Kidney (tissue), 14 donors: ENCODE results near the gene SLC6A19. TPM values are rescaled to one million over a fixed set of nuclear protein-coding genes. Genes with fewer than 3 reads are reported as not detected.
"Not testable (repeated sequence)": the region's sequence is repeated elsewhere in the genome, so short reads cannot be mapped to it uniquely, and the experiment has no call there.

Experiments
- DNase-seq, 5 donors: peaks; one replicate each; pipeline ENCODE4 v3.0.0-alpha.2; 2013 to 2020
- FAIRE-seq: peaks from 2 replicates; lab custom pipeline; 2012; peaks lifted over from hg19 to GRCh38; lab: Jason Lieb, UNC
- H3K27ac ChIP-seq, 2 donors: one replicate each; pipeline ENCODE4 v1.7.0; 2013; ENCODE audit warnings: low read depth in 2 of 2, low read length in 2 of 2, inconsistent platforms in 1 of 2
- H3K27me3 ChIP-seq: one replicate; pipeline ENCODE4 v1.7.1; 2013; ENCODE audit warnings: low read length, inconsistent platforms; ENCODE audit not compliant: control insufficient read depth, insufficient read depth
- H3K36me3 ChIP-seq, 3 donors: one replicate each; pipeline versions ENCODE4 v1.7.0 to v1.7.1; 2013; ENCODE audit warnings: low read length in 3 of 3, control low read depth in 1 of 3, inconsistent platforms in 1 of 3; ENCODE audit not compliant: insufficient read depth in 3 of 3, control insufficient read depth in 2 of 3
- H3K4me1 ChIP-seq, 3 donors: one replicate each; pipeline versions ENCODE4 v1.7.0 to v1.7.1; 2013; ENCODE audit warnings: low read length in 3 of 3, inconsistent platforms in 1 of 3, low read depth in 1 of 3; ENCODE audit not compliant: control insufficient read depth in 2 of 3, insufficient read depth in 2 of 3
- H3K4me3 ChIP-seq, 3 donors: one replicate each; pipeline versions ENCODE4 v1.7.0 to v1.8.1; 2013; ENCODE audit warnings: low read length in 3 of 3, control low read depth in 1 of 3, inconsistent platforms in 1 of 3
- H3K9ac ChIP-seq, 3 donors: one replicate each; pipeline versions ENCODE4 v1.7.0 to v1.7.1; 2013; ENCODE audit warnings: low read length in 3 of 3, control low read depth in 1 of 3, inconsistent platforms in 1 of 3
- H3K9me3 ChIP-seq, 3 donors: one replicate each; pipeline versions ENCODE4 v1.7.0 to v1.7.1; 2013; ENCODE audit warnings: low read length in 3 of 3, control low read depth in 1 of 3, inconsistent platforms in 1 of 3; ENCODE audit not compliant: control insufficient read depth in 2 of 3, insufficient read depth in 1 of 3
- intact Hi-C: fragments of 100-400 bp; cut with DNase I; formaldehyde crosslinking; loops from one replicate; pipeline ENCODE4 v1.11.1; 2022
- polyA plus RNA-seq: library from polyadenylated mRNA; stranded (reverse); fragments of 350-450 nt; fragmentation: Illumina TruSeq; extraction: RNeasy Lipid Tissue Mini Kit (QIAGEN cat#74804); gene quantifications from one replicate; pipeline ENCODE4 v1.2.3, GENCODE V29; 2014; ENCODE audit warnings: low read depth, low replicate concordance; ENCODE audit not compliant: insufficient read depth
- total RNA-seq: library from RNA; stranded (reverse); fragmentation: NEBNext Ultra II Directional; extraction: Animal tissue kit (Norgen Biotek cat#: 25700); gene quantifications from one replicate; pipeline ENCODE4 v1.2.1, GENCODE V29; 2021
- TF ChIP-seq, protein P1 (sequence below): IDR thresholded peaks from 3 replicates; pipeline ENCODE4 v1.5.1; 2012; ENCODE audit warnings: mild to moderate bottlenecking, moderate library complexity, borderline replicate concordance; ENCODE audit not compliant: insufficient read depth; ENCODE audit errors: extremely low read depth
- donor health status: control.
- donor health status: control.
- donor health status: control.
- donor health status: control.
- donor health status: control.
- donor health status: DM: yes; HTN: yes; CAD: no.
- donor health status: Normal renal cell carcinoma (clear cell type).

The SLC6A19 gene
- total and polyA plus RNA-seq, 2 donors from 2014 or later, result 2.2 to 69.3 TPM

DNA sequence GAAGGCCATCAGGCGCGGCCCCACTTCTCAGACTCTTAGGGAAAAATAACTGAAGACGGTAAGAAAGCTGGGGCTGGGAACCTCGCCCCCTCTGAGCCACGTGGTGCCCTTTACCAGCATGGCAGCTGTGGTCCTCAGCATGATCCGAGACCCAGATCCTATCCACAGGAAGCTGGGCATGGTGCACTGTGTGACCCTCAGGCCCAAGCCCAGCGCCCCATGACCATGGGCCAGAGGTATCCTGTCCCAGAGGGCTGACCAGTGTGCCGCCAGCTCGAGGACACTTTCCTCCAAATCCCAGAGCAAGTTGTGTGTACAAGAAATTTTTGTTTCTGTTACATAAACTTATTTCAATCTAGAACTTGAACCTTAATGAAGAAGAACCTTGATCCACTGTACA, 65.4 kb downstream of the SLC6A19 start:
- TF ChIP-seq, protein P1, sequence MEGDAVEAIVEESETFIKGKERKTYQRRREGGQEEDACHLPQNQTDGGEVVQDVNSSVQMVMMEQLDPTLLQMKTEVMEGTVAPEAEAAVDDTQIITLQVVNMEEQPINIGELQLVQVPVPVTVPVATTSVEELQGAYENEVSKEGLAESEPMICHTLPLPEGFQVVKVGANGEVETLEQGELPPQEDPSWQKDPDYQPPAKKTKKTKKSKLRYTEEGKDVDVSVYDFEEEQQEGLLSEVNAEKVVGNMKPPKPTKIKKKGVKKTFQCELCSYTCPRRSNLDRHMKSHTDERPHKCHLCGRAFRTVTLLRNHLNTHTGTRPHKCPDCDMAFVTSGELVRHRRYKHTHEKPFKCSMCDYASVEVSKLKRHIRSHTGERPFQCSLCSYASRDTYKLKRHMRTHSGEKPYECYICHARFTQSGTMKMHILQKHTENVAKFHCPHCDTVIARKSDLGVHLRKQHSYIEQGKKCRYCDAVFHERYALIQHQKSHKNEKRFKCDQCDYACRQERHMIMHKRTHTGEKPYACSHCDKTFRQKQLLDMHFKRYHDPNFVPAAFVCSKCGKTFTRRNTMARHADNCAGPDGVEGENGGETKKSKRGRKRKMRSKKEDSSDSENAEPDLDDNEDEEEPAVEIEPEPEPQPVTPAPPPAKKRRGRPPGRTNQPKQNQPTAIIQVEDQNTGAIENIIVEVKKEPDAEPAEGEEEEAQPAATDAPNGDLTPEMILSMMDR, result no peak
- Histone ChIP-seq H3K4me1 (no peaks in the 10 kb centered on the region), H3K9ac (no peak overlapping the region), H3K4me3 (no peak overlapping the region), H3K36me3 (no peaks in the 10 kb centered on the region), H3K9me3 (peaks cover 0 to 10% (median 0%) of the 10 kb centered on the region in 3 donors), H3K27ac (no peak overlapping the region), H3K27me3 (no peaks in the 10 kb centered on the region)
- intact Hi-C loops, result no loop called here
- no peak for FAIRE-seq
- DNase-seq, result no peak

DNA sequence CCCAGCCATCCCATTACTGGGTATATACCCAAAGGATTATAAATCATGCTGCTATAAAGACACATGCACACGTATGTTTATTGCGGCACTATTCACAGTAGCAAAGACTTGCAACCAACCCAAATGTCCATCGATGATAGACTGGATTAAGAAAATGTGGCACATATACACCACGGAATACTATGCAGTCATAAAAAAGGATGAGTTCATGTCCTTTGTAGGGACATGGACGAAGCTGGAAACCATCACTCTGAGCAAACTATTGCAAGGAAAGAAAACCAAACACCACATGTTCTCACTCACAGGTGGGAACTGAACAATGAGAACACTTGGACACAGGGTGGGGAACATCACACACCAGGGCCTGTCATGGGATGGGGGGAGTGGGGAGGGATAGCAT, 66.1 kb downstream of the SLC6A19 start:
- H3K4me3 ChIP-seq, H3K27ac ChIP-seq, H3K27me3 ChIP-seq, H3K9me3 ChIP-seq, DNase-seq, H3K4me1 ChIP-seq, FAIRE-seq, intact Hi-C loops, H3K36me3 ChIP-seq, H3K9ac ChIP-seq: not testable (repeated sequence)

DNA sequence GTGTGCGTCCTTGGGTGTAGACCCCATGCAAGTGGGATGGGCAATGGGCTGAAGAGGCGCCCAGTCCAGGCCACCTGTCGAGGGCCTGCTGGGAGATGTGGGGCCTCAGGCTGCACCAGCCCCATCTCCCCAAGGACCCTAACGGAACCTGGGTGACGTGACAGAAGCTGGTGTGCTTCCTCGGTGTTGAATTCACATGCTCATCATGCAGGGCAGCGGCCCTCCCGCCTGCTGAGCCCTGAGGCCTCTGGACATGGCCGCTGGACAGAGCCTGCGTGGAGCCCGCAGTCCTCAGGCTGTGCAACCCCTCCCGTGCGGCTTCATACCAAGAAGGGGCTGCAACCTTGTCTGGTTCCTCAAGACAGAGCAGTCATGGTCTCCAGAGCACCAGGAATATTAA, 66.7 kb downstream of the SLC6A19 start:
- no peak overlapping the region for H3K4me3 ChIP-seq
- DNase-seq (no peak), FAIRE-seq (no peak)
- no peaks in the 10 kb centered on the region for H3K4me1 ChIP-seq
- H3K27me3 ChIP-seq, result no peaks in the 10 kb centered on the region
- intact Hi-C loops, result no loop called here
- H3K9ac ChIP-seq, result no peak overlapping the region
- no peak overlapping the region for H3K27ac ChIP-seq
- TF ChIP-seq, protein P1, result no peak
- H3K9me3 ChIP-seq, result no peaks in the 10 kb centered on the region
- H3K36me3 ChIP-seq, result no peaks in the 10 kb centered on the region

DNA sequence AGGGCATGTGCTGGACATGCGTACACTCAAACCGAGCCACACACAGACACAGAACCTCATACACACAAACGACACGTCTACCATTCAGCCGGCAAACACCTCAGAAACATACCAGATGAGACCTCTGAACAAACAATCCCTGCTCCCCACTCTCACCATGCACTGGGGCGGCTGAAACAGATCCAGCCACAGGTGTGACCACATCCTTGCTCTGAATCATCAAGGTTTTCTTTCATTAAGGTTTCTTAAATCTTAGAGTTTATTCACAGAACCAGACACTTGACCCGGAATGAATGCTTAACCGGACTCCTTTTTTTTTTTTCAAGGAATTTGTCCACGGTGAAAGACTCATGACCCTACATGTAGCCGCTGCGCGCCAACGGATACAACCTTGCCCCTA, 67.3 kb downstream of the SLC6A19 start:
- Histone ChIP-seq H3K27ac (no peak overlapping the region), H3K9me3 (no peaks in the 10 kb centered on the region), H3K4me1 (no peaks in the 10 kb centered on the region), H3K36me3 (no peaks in the 10 kb centered on the region), H3K9ac (no peak overlapping the region), H3K4me3 (no peak overlapping the region), H3K27me3 (no peaks in the 10 kb centered on the region)
- TF ChIP-seq, protein P1, result no peak
- intact Hi-C loops, result no loop called here
- DNase-seq (no peak), FAIRE-seq (no peak)
